ENCODE data around the gene RHOT1.

- TF ChIP-seq GATA3 (IDR thresholded peaks at IDR 0.05; ENCODE audit: low read depth, low read length) (no peak), GATA2 (IDR thresholded peaks at IDR 0.05; ENCODE audit: low read depth, low read length) (no peak)
Observed at GRCh38 chr17:32155896-32156295, 13.6 kb downstream of the RHOT1 start.
